Stomach smooth muscle (tissue), 2 donors: ENCODE measurements around the gene KCNAB2.
"Not testable (repeated sequence)": the region's sequence is repeated elsewhere in the genome, so short reads cannot be mapped to it uniquely, and the experiment has no call there.

ENCODE experiments used
- H3K27ac ChIP-seq: one replicate; pipeline ENCODE4 v1.7.0; 2013; ENCODE audit warnings: mild to moderate bottlenecking, low read length, inconsistent platforms
- H3K27me3 ChIP-seq, 2 donors: one replicate each; pipeline ENCODE4 v1.7.0; 2013; ENCODE audit warnings: low read length in 2 of 2; ENCODE audit not compliant: insufficient read depth in 2 of 2, control insufficient read depth in 1 of 2
- H3K36me3 ChIP-seq, 2 donors: one replicate each; pipeline ENCODE4 v1.7.0; 2013; ENCODE audit warnings: low read length in 2 of 2; ENCODE audit not compliant: control insufficient read depth in 2 of 2, insufficient read depth in 2 of 2
- H3K4me1 ChIP-seq: one replicate; pipeline ENCODE4 v1.7.0; 2013; ENCODE audit warnings: low read length; ENCODE audit not compliant: control insufficient read depth, insufficient read depth
- H3K4me3 ChIP-seq, 2 donors: one replicate each; pipeline ENCODE4 v1.7.0; 2013; ENCODE audit warnings: low read length in 2 of 2
- H3K9ac ChIP-seq, 2 donors: one replicate each; pipeline ENCODE4 v1.7.0; 2013; ENCODE audit warnings: low read length in 2 of 2, mild to moderate bottlenecking in 1 of 2
- H3K9me3 ChIP-seq, 2 donors: one replicate each; pipeline ENCODE4 v1.7.0; 2013; ENCODE audit warnings: low read length in 2 of 2; ENCODE audit not compliant: control insufficient read depth in 2 of 2
- donor health status: healthy.
- donor health status: Pancreatic carcinoma.

Gene KCNAB2

DNA sequence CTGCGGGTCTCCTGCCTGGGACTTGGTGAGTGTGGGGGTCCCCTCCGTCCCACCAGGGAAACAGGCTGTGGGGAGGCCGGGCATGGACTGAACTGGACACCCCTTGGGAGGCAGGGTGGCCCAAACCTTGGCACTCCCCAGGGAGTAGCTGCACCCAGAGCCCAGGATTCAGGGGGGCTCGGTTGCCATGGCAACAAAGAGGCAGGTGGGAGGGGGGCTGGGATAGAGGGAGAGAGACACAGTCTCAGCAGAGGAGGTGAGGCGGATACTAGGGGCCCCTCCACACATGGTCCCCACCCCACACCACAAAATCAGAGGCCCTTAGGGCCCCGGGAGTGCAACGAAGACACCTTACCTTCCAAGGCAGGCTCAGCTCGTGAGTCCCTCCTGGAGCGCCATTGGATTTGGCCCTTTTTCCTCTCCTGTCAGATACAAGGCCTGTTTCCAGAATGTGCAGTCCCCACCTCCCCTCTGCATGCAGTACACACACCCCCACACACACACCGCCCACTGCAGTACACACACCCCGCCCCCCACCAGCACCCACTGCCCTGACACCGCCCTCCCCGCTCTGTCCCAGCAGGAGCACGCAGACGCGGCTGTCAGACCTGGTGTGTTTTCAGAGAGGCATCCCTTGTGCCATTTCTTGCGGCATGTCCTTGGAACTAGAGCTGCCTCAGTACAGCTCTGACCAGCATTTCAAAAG, 27.2 kb downstream of the KCNAB2 start:
- H3K4me1 ChIP-seq, result no peaks in the 10 kb centered on the region
- H3K9ac ChIP-seq, result no peak overlapping the region
- no peaks in the 10 kb centered on the region for H3K9me3 ChIP-seq
- no peak overlapping the region for H3K4me3 ChIP-seq
- H3K36me3 ChIP-seq, result no peaks in the 10 kb centered on the region
- no peak overlapping the region for H3K27ac ChIP-seq
- H3K27me3 ChIP-seq, result no peaks in the 10 kb centered on the region

DNA sequence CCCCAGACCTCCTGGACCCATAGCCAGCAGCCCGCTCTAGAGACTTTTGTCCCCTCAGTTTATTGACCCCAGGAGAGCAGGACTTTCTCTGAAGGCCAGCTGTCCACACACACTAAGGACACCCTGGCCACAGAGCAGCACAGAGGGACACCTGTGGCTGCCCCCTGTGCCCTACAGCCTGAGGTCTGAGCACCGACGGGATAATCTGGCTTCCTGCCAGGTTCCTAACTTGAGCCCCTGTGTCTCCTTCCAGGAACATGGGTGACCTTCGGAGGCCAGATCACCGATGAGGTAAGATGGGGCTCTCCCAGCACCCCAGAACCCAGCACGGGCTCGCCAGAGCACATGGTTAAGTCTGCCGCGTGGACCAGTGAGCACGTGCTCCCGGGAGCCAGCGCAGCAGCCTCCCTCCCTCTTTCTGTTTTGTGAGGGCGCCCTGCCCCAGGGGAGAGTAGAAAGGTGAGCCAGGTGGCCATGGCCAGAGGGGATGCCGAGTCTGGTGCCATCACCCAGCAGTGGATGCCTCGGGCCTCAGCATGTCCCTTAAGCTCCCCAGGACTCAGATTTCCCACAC, 27.9 kb downstream of the KCNAB2 start:
- Histone ChIP-seq H3K36me3 (no peaks in the 10 kb centered on the region), H3K4me1 (no peaks in the 10 kb centered on the region), H3K9me3 (no peaks in the 10 kb centered on the region), H3K27ac (no peak overlapping the region), H3K9ac (no peak overlapping the region), H3K4me3 (no peak overlapping the region), H3K27me3 (no peaks in the 10 kb centered on the region)

DNA sequence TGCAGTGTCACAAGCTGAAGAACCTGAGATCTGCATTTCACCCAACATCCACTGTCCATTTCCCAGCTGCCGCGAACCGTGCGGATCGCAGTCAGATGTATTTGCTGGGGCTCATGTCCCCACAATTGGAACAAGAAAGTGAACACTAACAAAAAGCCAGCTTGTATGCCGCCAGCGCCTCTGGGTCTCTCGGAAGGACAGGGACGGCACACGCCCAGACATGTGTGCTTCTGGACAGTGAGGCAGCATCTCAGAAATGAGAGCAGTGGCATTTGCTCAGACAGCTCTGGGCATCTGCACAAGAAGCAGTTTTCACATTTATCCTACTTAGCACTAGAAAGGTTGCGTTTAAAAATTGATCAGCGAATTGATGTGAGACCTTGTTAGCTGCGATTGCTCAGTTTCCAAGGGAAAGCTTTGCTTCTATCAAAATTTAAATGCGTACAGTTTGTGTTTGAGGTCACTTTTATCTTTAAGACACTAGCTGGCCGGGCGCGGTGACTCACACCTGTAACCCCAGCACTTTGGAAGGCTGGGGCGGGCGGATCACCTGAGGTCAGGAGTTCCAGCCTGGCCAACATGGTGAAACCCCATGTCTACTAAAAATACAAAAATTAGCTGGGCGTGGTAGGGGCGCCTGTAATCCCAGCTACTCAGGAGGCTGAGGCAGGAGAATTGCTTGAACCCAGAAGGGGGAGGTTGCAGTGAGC, 28.7 kb downstream of the KCNAB2 start:
- no peak overlapping the region for H3K4me3 ChIP-seq
- no peak overlapping the region for H3K27ac ChIP-seq
- H3K9ac ChIP-seq, result no peak overlapping the region
- no peaks in the 10 kb centered on the region for H3K9me3 ChIP-seq
- no peaks in the 10 kb centered on the region for H3K4me1 ChIP-seq
- no peaks in the 10 kb centered on the region for H3K27me3 ChIP-seq
- no peaks in the 10 kb centered on the region for H3K36me3 ChIP-seq

DNA sequence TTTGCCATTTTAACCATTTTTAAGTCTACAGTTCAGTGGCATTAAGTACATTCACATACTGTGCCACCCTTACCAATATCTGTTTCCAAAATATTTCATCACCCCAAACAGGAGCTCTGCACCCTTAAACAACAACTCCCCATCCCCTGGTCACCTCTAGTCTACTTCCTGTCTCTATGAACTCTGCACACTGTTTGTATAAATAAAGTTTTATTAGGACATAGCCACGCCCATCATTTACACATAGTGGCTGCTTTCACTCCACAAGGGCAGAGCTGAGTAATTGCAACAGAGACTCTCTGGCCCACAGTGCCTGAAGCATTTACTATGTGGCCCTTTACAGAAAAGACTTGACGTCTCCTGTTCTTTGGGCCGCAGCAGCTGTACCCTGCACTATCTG, 30.1 kb downstream of the KCNAB2 start:
- Histone ChIP-seq H3K27ac (no peak overlapping the region), H3K36me3 (no peaks in the 10 kb centered on the region), H3K4me3 (no peak overlapping the region), H3K9me3 (no peaks in the 10 kb centered on the region), H3K4me1 (peaks cover 6% of the 10 kb centered on the region), H3K27me3 (no peaks in the 10 kb centered on the region), H3K9ac (no peak overlapping the region)

DNA sequence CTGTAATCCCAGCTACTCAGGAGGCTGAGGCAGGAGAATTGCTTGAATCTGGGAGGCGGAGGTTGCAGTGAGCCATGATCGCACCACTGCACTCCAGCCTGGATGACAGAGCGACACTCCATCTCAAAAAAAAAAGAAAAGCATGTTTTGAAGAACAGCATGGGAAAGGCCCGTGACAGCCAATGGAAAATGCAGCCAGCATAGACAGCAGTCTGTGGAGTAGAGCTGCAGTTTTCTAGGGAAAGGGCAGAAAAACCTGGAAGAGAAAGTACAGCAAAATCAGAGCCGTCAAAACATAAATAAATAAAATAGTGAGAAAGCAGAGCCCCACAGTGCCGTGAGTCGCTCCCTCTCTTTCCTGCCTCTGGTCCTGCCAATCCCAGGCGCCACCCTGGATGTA, 31.4 kb downstream of the KCNAB2 start:
- not testable (repeated sequence) for H3K9ac ChIP-seq, H3K4me3 ChIP-seq, H3K36me3 ChIP-seq, H3K4me1 ChIP-seq, H3K9me3 ChIP-seq, H3K27ac ChIP-seq, H3K27me3 ChIP-seq

DNA sequence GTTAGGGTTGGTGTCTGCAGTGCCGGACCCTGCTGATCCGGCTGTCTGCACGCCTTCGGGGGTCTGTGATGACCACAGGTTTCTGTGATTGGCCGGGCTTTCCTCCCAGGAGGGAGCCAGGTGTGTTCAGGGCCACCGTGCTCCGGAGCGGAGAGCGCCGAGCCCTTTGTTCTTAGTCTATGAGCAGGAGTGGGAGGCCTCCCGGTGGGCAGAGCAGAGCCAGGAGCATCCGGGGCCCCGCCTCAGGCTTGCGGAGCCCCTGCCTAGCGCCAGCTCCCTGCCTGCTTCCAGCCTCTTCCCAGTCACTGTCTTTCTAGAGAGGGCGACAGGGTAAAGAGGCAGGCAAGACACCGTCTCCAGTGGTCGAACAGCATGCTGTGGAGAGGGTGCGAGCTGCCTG, 31.8 kb downstream of the KCNAB2 start:
- Histone ChIP-seq H3K36me3 (no peaks in the 10 kb centered on the region), H3K4me3 (no peak overlapping the region)

DNA sequence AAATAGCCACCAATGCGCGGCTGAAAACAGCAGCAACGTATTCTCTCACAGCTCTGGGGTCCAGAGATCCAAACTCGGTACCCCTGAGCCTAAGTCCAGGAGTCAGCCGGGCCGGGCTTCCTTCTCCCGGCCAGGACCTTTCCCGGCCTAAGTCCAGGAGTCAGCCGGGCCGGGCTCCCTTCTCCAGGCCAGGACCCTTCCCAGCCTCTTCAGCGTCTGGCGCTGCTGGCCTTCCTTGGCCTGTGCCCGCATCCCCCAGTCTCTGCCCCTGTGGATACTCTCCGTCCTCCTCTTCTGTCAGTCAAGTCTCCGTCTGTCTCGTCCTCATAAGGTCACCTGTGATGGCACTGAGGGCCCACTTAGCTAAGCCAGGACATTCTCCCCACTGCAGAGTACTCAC, 32.2 kb downstream of the KCNAB2 start:
- Histone ChIP-seq H3K9ac (no peak overlapping the region), H3K9me3 (no peaks in the 10 kb centered on the region), H3K4me3 (no peak overlapping the region), H3K27ac (no peak overlapping the region), H3K27me3 (no peaks in the 10 kb centered on the region), H3K36me3 (no peaks in the 10 kb centered on the region), H3K4me1 (peaks cover 19% of the 10 kb centered on the region)

More for the DNA sequence above, 31.8 kb downstream of the KCNAB2 start:
- no peak overlapping the region for H3K9ac ChIP-seq
- H3K4me1 ChIP-seq, result peaks cover 14% of the 10 kb centered on the region
- no peaks in the 10 kb centered on the region for H3K9me3 ChIP-seq
- no peak overlapping the region for H3K27ac ChIP-seq
- H3K27me3 ChIP-seq, result no peaks in the 10 kb centered on the region

DNA sequence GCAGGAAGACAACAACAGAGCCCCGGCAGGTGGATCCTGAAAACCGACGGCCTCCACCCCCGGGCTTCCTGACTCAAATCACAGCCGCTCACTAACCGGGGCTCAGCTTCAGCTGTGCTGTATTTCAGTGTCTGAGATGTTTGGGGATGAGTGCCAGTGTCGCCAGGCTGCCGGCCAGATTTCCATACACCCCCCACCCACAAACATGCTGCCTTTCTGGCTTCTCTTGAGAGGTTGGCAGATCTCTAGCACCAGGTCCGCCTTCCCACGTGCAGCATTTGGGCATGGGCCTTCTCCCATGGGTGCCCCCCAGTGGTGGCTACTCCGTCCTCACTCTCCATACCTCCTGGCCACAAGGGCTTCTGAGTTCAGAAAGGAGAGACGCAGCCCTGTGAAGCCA, 34.8 kb downstream of the KCNAB2 start:
- Histone ChIP-seq H3K9ac (no peak overlapping the region), H3K9me3 (no peaks in the 10 kb centered on the region), H3K4me1 (peaks cover 28% of the 10 kb centered on the region), H3K27ac (no peak overlapping the region), H3K4me3 (no peak overlapping the region), H3K36me3 (no peaks in the 10 kb centered on the region), H3K27me3 (no peaks in the 10 kb centered on the region)

DNA sequence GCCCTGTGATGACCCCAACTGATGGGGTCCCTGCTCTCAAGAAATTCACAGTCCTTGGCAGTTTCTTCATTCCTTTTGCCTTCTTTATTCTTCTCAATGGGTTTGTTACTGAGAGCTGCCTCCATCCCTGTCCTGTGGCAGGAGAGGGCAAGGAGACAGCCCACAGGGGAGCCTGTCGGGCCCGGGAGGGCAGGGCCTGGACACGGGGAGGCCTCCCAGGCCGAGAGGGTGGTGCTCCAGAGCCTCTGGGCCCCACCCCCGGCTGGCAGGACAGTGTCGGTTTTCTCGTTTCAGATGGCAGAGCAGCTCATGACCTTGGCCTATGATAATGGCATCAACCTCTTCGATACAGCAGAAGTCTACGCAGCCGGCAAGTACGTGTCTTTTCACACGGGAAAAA, 36.2 kb downstream of the KCNAB2 start:
- H3K9me3 ChIP-seq, result no peaks in the 10 kb centered on the region
- no peaks in the 10 kb centered on the region for H3K36me3 ChIP-seq
- peaks cover 28% of the 10 kb centered on the region for H3K4me1 ChIP-seq
- no peak overlapping the region for H3K27ac ChIP-seq
- no peak overlapping the region for H3K4me3 ChIP-seq
- H3K9ac ChIP-seq, result no peak overlapping the region
- H3K27me3 ChIP-seq, result no peaks in the 10 kb centered on the region

DNA sequence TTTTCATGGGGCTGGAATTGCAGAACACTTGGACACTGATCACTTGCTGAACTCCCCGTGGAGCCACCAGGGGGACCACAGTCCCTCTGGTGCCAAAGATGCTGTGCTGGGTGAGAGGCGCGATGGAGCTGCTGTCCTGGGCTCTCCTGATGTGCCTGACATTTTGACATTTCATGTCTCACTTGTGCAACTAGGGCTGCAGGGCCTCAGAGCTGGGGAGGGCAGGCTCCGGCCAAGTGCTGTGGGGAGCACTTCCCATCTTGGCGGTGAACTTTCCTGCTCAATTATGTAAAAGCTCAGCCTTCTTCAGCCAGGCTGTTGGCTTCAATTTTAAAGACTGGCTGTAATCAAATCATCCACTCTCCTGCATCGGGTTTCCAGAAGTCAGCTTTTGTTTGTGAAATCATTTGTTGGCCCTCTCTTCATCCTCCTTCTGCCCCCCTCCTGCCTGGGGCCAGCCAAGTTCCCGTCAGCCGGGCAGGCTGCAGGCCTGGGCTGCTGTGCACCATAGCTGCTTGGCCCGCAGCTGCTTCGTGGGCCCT, 36.8 kb downstream of the KCNAB2 start:
- no peaks in the 10 kb centered on the region for H3K27me3 ChIP-seq
- H3K4me3 ChIP-seq, result no peak overlapping the region
- no peak overlapping the region for H3K27ac ChIP-seq

DNA sequence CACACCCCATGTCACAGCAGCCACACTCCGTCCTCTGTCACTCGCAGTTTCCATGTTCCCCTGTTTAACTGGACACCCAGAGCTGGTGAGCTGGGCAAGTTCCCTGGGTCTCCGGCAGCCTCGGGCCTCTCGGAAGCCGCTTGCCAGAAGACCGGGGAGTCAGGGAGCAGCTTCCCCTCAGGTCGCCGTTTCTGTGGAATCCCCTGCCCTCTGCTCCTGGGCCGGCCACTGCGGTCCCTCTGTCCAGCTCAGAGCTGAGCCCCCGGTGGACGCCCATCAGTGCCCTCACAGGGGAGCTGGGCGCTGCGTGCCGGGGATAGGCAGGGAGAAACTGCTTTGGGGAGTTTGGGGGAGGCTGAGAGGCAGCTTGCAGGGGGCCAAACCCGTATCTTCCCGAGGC, 37.7 kb downstream of the KCNAB2 start:
- no peaks in the 10 kb centered on the region for H3K27me3 ChIP-seq
- H3K36me3 ChIP-seq, result no peaks in the 10 kb centered on the region
- no peak overlapping the region for H3K4me3 ChIP-seq
- H3K9ac ChIP-seq, result no peak overlapping the region
- peaks cover 28% of the 10 kb centered on the region for H3K4me1 ChIP-seq
- H3K27ac ChIP-seq, result no peak overlapping the region
- no peaks in the 10 kb centered on the region for H3K9me3 ChIP-seq

More for the DNA sequence above, 36.8 kb downstream of the KCNAB2 start:
- H3K4me1 ChIP-seq, result peaks cover 28% of the 10 kb centered on the region
- H3K9me3 ChIP-seq, result no peaks in the 10 kb centered on the region
- H3K9ac ChIP-seq, result no peak overlapping the region
- H3K36me3 ChIP-seq, result no peaks in the 10 kb centered on the region
